ENCODE measurements around the gene PHACTR1. TPM values are rescaled to one million over a fixed set of nuclear protein-coding genes. Genes with fewer than 3 reads are reported as not detected.

PHACTR1 gene
- total RNA-seq, 1 donor from 2014 or later = 50.7 TPM

GRCh38 chr6:13267142-13267651 is 550.6 kb downstream of the PHACTR1 start:
- H3K27ac Mint-ChIP-seq (ENCODE audit: unreplicated experiment) = no peak overlapping the region
- peaks cover 8% of the 10 kb centered on the region for H3K9me3 Mint-ChIP-seq (ENCODE audit: unreplicated experiment)
- no peak overlapping the region for H3K4me3 Mint-ChIP-seq (ENCODE audit: unreplicated experiment)
- H3K27me3 Mint-ChIP-seq (ENCODE audit: unreplicated experiment) = peaks cover 4% of the 10 kb centered on the region
- no peak for TF ChIP-seq CTCF (IDR thresholded peaks at IDR 0.05; ENCODE audit: partially characterized antibody, unreplicated experiment)
- peaks cover 16% of the 10 kb centered on the region for H3K36me3 Mint-ChIP-seq (ENCODE audit: unreplicated experiment)
- no peak for DNase-seq
- no peaks in the 10 kb centered on the region for H3K4me1 Mint-ChIP-seq (ENCODE audit: low read depth, unreplicated experiment)

- H3K27me3 Mint-ChIP-seq (ENCODE audit: unreplicated experiment) = peaks cover 4% of the 10 kb centered on the region
Measured at GRCh38 chr6:13268913-13269518, 552.4 kb downstream of the PHACTR1 start.

GRCh38 chr6:13272131-13273046 is 555.8 kb downstream of the PHACTR1 start:
- DNase-seq = no peak
- TF ChIP-seq CTCF (IDR thresholded peaks at IDR 0.05; ENCODE audit: partially characterized antibody, unreplicated experiment) = no peak
- no peaks in the 10 kb centered on the region for H3K4me1 Mint-ChIP-seq (ENCODE audit: low read depth, unreplicated experiment)
- H3K9me3 Mint-ChIP-seq (ENCODE audit: unreplicated experiment) = peaks cover 4% of the 10 kb centered on the region
- H3K27ac Mint-ChIP-seq (ENCODE audit: unreplicated experiment) = no peak overlapping the region
- H3K36me3 Mint-ChIP-seq (ENCODE audit: unreplicated experiment) = peaks cover 2% of the 10 kb centered on the region
- no peak overlapping the region for H3K4me3 Mint-ChIP-seq (ENCODE audit: unreplicated experiment)
- H3K27me3 Mint-ChIP-seq (ENCODE audit: unreplicated experiment) = no peaks in the 10 kb centered on the region

More at GRCh38 chr6:13268913-13269518, 552.4 kb downstream of the PHACTR1 start:
- Mint-ChIP-seq H3K36me3 (ENCODE audit: unreplicated experiment) (peaks cover 16% of the 10 kb centered on the region), H3K27ac (ENCODE audit: unreplicated experiment) (no peak overlapping the region), H3K4me3 (ENCODE audit: unreplicated experiment) (no peak overlapping the region), H3K4me1 (ENCODE audit: low read depth, unreplicated experiment) (no peaks in the 10 kb centered on the region), H3K9me3 (ENCODE audit: unreplicated experiment) (peaks cover 8% of the 10 kb centered on the region)
- DNase-seq = no peak
- TF ChIP-seq CTCF (IDR thresholded peaks at IDR 0.05; ENCODE audit: partially characterized antibody, unreplicated experiment) = no peak

- no peaks in the 10 kb centered on the region for H3K4me1 Mint-ChIP-seq (ENCODE audit: low read depth, unreplicated experiment)
- H3K27ac Mint-ChIP-seq (ENCODE audit: unreplicated experiment) = no peak overlapping the region
- H3K9me3 Mint-ChIP-seq (ENCODE audit: unreplicated experiment) = peaks cover 2% of the 10 kb centered on the region
- no peaks in the 10 kb centered on the region for H3K36me3 Mint-ChIP-seq (ENCODE audit: unreplicated experiment)
- TF ChIP-seq CTCF (IDR thresholded peaks at IDR 0.05; ENCODE audit: partially characterized antibody, unreplicated experiment) = no peak
- no peak for DNase-seq
- no peak overlapping the region for H3K4me3 Mint-ChIP-seq (ENCODE audit: unreplicated experiment)
- no peaks in the 10 kb centered on the region for H3K27me3 Mint-ChIP-seq (ENCODE audit: unreplicated experiment)
Measured at GRCh38 chr6:13273202-13273930, 556.8 kb downstream of the PHACTR1 start.

All from glutamatergic neuron (in vitro differentiated cells).